Prostate gland (tissue), 2 donors: ENCODE measurements around the gene CNTN5. TPM values are rescaled to one million over a fixed set of nuclear protein-coding genes. Genes with fewer than 3 reads are reported as not detected.

Experiments used
- DNase-seq: peaks from one replicate; pipeline ENCODE4 v3.0.0-alpha.2; 2019; ENCODE audit warnings: low spot score
- H3K27ac ChIP-seq, 2 donors: fragments of 200-600 bp; sonication (generic); 2 replicates each; pipeline ENCODE4 v1.5.1; 2017 to 2019
- H3K27me3 ChIP-seq: fragments of 200-600 bp; sonication (generic); replicated peaks from 2 replicates; pipeline ENCODE4 v1.5.1; 2019; ENCODE audit not compliant: insufficient read depth
- H3K36me3 ChIP-seq, 2 donors: fragments of 200-600 bp; sonication (generic); 1 replicate in 1 of 2; 2 replicates in 1 of 2; pipeline versions ENCODE4 v1.5.1 to v1.8.1; 2017 to 2019
- H3K4me1 ChIP-seq: fragments of 200-600 bp; sonication (generic); replicated peaks from 2 replicates; pipeline ENCODE4 v1.5.1; 2019
- H3K4me3 ChIP-seq, 2 donors: fragments of 200-600 bp; sonication (generic); 2 replicates each; pipeline ENCODE4 v1.5.1; 2017 to 2019
- H3K9me3 ChIP-seq: fragments of 200-600 bp; sonication (generic); 2 replicates; pipeline ENCODE4 v1.5.1; 2017
- POLR2A ChIP-seq: fragments of 450-650 bp; IDR thresholded peaks from one replicate; pipeline ENCODE4 v1.6.1; 2016; ENCODE audit warnings: antibody characterized with exemption, mild to moderate bottlenecking
- POLR2AphosphoS5 ChIP-seq: sonication (generic); formaldehyde crosslinking; IDR thresholded peaks from one replicate; pipeline ENCODE4 v1.6.1; 2017; ENCODE audit warnings: antibody characterized with exemption
- WGBS: methylation state at CpG from one replicate; pipeline ENCODE4 v1.1.5; 2018; 5-methylcytosine and 5-hydroxymethylcytosine counted together
- intact Hi-C: fragments of 100-400 bp; cut with DNase I; formaldehyde crosslinking; loops from one replicate; pipeline ENCODE4 v1.14.2; 2022
- total RNA-seq, 2 donors: library from RNA; depleted of rRNA; stranded (reverse); fragments of >200 nt; gene quantifications; one replicate each; pipeline ENCODE4 v1.1.0, GENCODE V29; 2016
- TF ChIP-seq, protein P1 (sequence below), 4 experiments: fragments of 200-600 bp in 2 of 4; fragments of 450-650 bp in 2 of 4; sonication (generic) in 2 of 4; IDR thresholded peaks; 1 replicate in 3 of 4; 2 replicates in 1 of 4; pipeline ENCODE4 v1.5.1; 2016 to 2019; ENCODE audit warnings: antibody characterized with exemption in 4 of 4, mild to moderate bottlenecking in 2 of 4, moderate library complexity in 2 of 4

CNTN5 gene
- total RNA-seq, 2 donors from 2014 or later, result 1.0 TPM; not detected in 1

DNA sequence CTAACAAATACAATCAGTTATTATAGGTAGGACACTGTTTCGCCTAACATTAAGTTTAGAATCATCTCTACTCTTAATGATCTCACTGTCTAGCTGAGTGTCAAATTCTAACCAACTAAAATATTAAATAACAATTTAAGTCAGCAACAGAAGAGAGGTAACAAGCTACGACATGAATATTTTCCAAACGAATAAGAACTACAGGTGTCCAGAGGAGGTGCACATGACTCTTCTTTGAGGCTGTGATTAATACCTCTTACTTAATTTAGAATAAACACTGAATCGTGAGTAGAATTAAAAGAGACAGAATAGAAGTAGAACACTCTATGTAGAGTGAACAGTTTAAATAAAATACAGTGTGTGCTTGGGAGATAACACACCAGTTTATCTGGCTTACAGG lies 1047.4 kb downstream of the CNTN5 start:
- H3K9me3 ChIP-seq, result no peaks in the 10 kb centered on the region
- no peak overlapping the region for H3K4me3 ChIP-seq
- no peaks in the 10 kb centered on the region for H3K4me1 ChIP-seq
- WGBS, result 41% methylated on average over 4 of the region's 4 CpGs
- intact Hi-C loops, result no loop called here
- no peak overlapping the region for H3K27ac ChIP-seq
- TF ChIP-seq POLR2AphosphoS5, result no peak
- no peak for TF ChIP-seq POLR2A
- TF ChIP-seq, protein P1, sequence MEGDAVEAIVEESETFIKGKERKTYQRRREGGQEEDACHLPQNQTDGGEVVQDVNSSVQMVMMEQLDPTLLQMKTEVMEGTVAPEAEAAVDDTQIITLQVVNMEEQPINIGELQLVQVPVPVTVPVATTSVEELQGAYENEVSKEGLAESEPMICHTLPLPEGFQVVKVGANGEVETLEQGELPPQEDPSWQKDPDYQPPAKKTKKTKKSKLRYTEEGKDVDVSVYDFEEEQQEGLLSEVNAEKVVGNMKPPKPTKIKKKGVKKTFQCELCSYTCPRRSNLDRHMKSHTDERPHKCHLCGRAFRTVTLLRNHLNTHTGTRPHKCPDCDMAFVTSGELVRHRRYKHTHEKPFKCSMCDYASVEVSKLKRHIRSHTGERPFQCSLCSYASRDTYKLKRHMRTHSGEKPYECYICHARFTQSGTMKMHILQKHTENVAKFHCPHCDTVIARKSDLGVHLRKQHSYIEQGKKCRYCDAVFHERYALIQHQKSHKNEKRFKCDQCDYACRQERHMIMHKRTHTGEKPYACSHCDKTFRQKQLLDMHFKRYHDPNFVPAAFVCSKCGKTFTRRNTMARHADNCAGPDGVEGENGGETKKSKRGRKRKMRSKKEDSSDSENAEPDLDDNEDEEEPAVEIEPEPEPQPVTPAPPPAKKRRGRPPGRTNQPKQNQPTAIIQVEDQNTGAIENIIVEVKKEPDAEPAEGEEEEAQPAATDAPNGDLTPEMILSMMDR (IDR thresholded peaks at IDR 0.05), result no peak
- H3K27me3 ChIP-seq, result no peaks in the 10 kb centered on the region
- DNase-seq, result no peak
- no peaks in the 10 kb centered on the region for H3K36me3 ChIP-seq

DNA sequence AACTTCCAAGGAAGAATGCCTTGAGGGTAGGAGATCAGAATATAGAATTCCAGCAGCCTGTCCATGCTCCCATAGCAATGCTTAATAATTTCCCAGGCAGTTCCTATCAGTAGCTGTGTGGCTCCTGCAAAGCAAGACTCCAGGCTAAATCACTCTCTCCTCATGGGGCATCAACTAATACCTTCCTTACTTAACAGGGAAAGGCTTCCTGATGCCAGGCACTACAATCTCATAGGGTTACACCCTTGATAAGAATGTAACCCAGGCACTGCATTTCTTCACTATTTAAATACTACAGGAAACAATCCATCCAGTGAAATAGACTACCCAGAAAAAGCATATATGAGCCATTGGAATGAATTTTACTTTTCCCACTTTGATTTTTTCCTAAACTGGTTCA lies 1051.4 kb downstream of the CNTN5 start:
- no peaks in the 10 kb centered on the region for H3K4me1 ChIP-seq
- no peak for DNase-seq
- H3K27ac ChIP-seq, result no peak overlapping the region
- intact Hi-C loops, result no loop called here
- no peaks in the 10 kb centered on the region for H3K9me3 ChIP-seq
- no peak for TF ChIP-seq POLR2AphosphoS5
- TF ChIP-seq, protein P1 (IDR thresholded peaks at IDR 0.05), result no peak
- TF ChIP-seq POLR2A, result no peak
- no peak overlapping the region for H3K4me3 ChIP-seq
- H3K36me3 ChIP-seq, result no peaks in the 10 kb centered on the region
- no peaks in the 10 kb centered on the region for H3K27me3 ChIP-seq

DNA sequence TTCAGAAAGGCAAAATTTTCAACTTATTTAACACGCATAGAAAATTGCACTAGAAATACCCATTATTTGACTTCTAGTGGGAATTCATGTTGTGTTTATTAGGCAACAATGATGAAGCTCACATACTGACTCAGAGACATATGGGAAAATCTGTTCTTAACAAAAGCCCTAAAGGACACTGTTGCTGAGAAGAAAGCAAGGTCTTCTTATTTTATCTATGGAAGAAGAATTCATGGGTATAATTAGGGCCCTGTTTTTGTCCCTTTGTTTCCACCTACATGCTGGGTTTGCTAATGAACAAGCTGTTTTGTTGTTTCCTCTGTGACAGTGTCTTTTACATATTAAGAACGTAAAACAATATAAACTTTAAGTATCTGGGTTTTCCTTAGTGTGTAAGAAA lies 1059.6 kb downstream of the CNTN5 start:
- intact Hi-C loops, result no loop called here
- WGBS, result 85% methylated on average over 2 of the region's 2 CpGs

DNA sequence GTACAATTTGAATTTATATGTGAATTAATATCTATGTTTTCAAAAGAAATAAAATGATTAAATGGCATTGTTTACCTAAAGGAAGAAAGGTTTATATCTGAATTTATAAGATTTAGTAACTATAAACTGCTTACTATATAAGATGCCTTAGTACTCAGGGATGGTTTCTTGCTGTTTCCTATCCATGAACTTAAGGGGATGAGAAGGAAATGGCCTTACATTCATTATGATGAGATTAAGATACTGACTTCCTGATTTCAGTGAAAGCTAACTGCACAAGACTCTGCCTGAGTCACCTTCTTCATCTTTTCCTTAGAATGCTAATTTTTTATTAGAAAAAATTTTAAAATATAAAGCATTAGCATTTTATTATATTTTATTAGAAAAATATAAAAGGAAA lies 1060.1 kb downstream of the CNTN5 start:
- no peak for DNase-seq
- no peak overlapping the region for H3K4me3 ChIP-seq
- no peaks in the 10 kb centered on the region for H3K36me3 ChIP-seq
- no peak overlapping the region for H3K27ac ChIP-seq
- TF ChIP-seq, protein P1 (IDR thresholded peaks at IDR 0.05), result no peak
- TF ChIP-seq POLR2AphosphoS5 (no peak), POLR2A (no peak)
- intact Hi-C loops, result no loop called here
- no peaks in the 10 kb centered on the region for H3K27me3 ChIP-seq
- H3K9me3 ChIP-seq, result no peaks in the 10 kb centered on the region
- no peaks in the 10 kb centered on the region for H3K4me1 ChIP-seq

More for the DNA sequence above, 1059.6 kb downstream of the CNTN5 start:
- Histone ChIP-seq H3K36me3 (no peaks in the 10 kb centered on the region), H3K4me1 (no peaks in the 10 kb centered on the region), H3K27me3 (no peaks in the 10 kb centered on the region), H3K4me3 (no peak overlapping the region), H3K27ac (no peak overlapping the region), H3K9me3 (no peaks in the 10 kb centered on the region)
- TF ChIP-seq, protein P1 (IDR thresholded peaks at IDR 0.05), result no peak
- TF ChIP-seq POLR2AphosphoS5, result no peak
- TF ChIP-seq POLR2A, result no peak
- no peak for DNase-seq

DNA sequence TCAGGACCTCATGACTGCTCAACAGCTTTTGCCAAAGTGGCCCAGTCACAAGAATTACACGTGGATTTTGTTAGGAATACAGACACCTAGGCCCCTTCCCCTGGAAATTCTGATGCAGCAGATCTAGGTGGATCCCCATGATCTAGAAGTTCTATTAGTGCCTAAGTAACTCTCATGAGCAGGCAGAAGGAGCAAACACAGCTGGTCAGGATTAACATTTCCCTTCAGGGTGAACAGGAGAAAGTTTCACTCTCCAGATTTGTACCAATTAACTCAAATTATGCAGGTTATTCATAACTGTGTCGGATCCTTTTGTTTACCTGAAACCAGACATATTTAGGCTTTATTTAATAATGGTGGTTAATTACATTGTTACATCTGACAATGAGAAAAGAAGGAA lies 1072.9 kb downstream of the CNTN5 start:
- H3K4me3 ChIP-seq, result no peak overlapping the region
- TF ChIP-seq, protein P1 (IDR thresholded peaks at IDR 0.05), result no peak
- TF ChIP-seq POLR2A (no peak), POLR2AphosphoS5 (no peak)
- intact Hi-C loops, result no loop called here
- no peaks in the 10 kb centered on the region for H3K27me3 ChIP-seq
- no peaks in the 10 kb centered on the region for H3K9me3 ChIP-seq
- H3K4me1 ChIP-seq, result no peaks in the 10 kb centered on the region
- no peak overlapping the region for H3K27ac ChIP-seq
- no peaks in the 10 kb centered on the region for H3K36me3 ChIP-seq
- DNase-seq, result no peak
- WGBS, result 85% methylated on average over 2 of the region's 2 CpGs
